ENCODE results near the gene KCNK1. TPM values are rescaled to one million over a fixed set of nuclear protein-coding genes. Genes with fewer than 3 reads are reported as not detected.

The KCNK1 gene
- total and polyA plus RNA-seq, 2 of the 13 experiments (the other 11 are each of a cell fraction or from before 2014, with no cell fraction given): not detected

- H3K4me2 ChIP-seq (ENCODE audit: low read depth, low read length): no peak overlapping the region
- H4K20me1 ChIP-seq (ENCODE audit: insufficient read depth, low read length): no peaks in the 10 kb centered on the region
- H3K36me3 ChIP-seq (replicated peaks in 1 of 2; ENCODE audit: control insufficient read depth in 1 of 2, insufficient read depth in 2 of 2, low read length in 2 of 2): no peaks in the 10 kb centered on the region
- no peak for DNase-seq (ENCODE audit: low spot score)
- POLR2A ChIA-PET: no interaction called here
- intact Hi-C loops (cut with micrococcal nuclease; ENCODE audit: unreplicated experiment): no loop called here
- H3K9me3 ChIP-seq (ENCODE audit: low read length): no peaks in the 10 kb centered on the region
- no peak for TF ChIP-seq MXD4 (CRISPR knock-in tag; IDR thresholded peaks at IDR 0.05)
- no peak overlapping the region for H3K9ac ChIP-seq (ENCODE audit: insufficient read depth, low read depth, low read length)
- H3K4me3 ChIP-seq (replicated peaks in 1 of 3; ENCODE audit: insufficient read depth in 1 of 3, low read depth in 2 of 3, low read length in 3 of 3): no peak overlapping the region
- H2AFZ ChIP-seq (ENCODE audit: low read length): no peak overlapping the region
- H3K27ac ChIP-seq (ENCODE audit: extremely low read length, insufficient read depth, low read length): no peak overlapping the region
- 7% methylated on average over 2 of the region's 2 CpGs for WGBS (ENCODE audit: low lambda C conversion rate)
- H3K4me1 ChIP-seq (ENCODE audit: insufficient read depth, low read length): no peaks in the 10 kb centered on the region
- no peak for FAIRE-seq
- in situ Hi-C loops (cut with HindIII; ENCODE audit: extremely low pct_ligation_motif_present, low pct_unique_long_range_greater_than_20kb): no loop called here
- CTCF ChIA-PET (ENCODE audit: low intra/inter-chr PET ratio, low total read pairs): no interaction called here
- no TSS peak for BruUV-seq (replicated peaks)
- no peaks in the 10 kb centered on the region for H3K27me3 ChIP-seq (ENCODE audit: control insufficient read depth in 1 of 2, insufficient read depth in 2 of 2, low read length in 2 of 2)
- H3K79me2 ChIP-seq (ENCODE audit: insufficient read depth, low read length): no peaks in the 10 kb centered on the region
- no peak for ATAC-seq
These were observed 27.6 kb upstream of the KCNK1 start for GRCh38 chr1:233586301-233586700.

DNA sequence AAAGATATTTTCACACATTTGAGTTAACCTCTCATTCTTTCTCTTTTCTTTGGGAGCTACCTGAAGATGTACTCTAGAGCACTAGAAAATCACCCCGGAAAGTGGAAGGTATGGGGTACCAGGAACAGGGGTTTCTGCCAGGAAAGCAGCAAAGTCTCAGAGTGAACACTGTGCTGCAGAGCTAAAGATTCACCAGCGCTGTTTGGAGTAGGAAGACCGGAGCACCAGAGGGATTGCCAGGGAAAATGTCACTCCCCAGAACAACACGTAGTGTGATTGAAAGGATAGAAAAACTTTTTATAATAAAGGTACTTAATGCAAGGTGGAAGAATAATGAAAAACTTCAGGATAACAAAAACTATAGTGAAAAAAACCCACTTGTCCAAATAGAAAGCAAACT is 26.7 kb upstream of the KCNK1 start:
- H3K4me1 ChIP-seq (ENCODE audit: insufficient read depth, low read length): no peaks in the 10 kb centered on the region
- no peak overlapping the region for H3K4me3 ChIP-seq (replicated peaks in 1 of 3; ENCODE audit: insufficient read depth in 1 of 3, low read depth in 2 of 3, low read length in 3 of 3)
- DNase-seq (ENCODE audit: low spot score) (no peak), ATAC-seq (no peak), FAIRE-seq (no peak)
- no peak overlapping the region for H3K4me2 ChIP-seq (ENCODE audit: low read depth, low read length)
- intact Hi-C loops (cut with micrococcal nuclease; ENCODE audit: unreplicated experiment) (no loop called here), in situ Hi-C loops (cut with HindIII; ENCODE audit: extremely low pct_ligation_motif_present, low pct_unique_long_range_greater_than_20kb) (no loop called here)
- ChIA-PET POLR2A (no interaction called here), CTCF (ENCODE audit: low intra/inter-chr PET ratio, low total read pairs) (no interaction called here)
- H3K9me3 ChIP-seq (ENCODE audit: low read length): no peaks in the 10 kb centered on the region
- BruUV-seq (replicated peaks): no TSS peak
- no peak overlapping the region for H3K27ac ChIP-seq (ENCODE audit: extremely low read length, insufficient read depth, low read length)
- H2AFZ ChIP-seq (ENCODE audit: low read length): no peak overlapping the region
- no peaks in the 10 kb centered on the region for H3K79me2 ChIP-seq (ENCODE audit: insufficient read depth, low read length)
- H3K36me3 ChIP-seq (replicated peaks in 1 of 2; ENCODE audit: control insufficient read depth in 1 of 2, insufficient read depth in 2 of 2, low read length in 2 of 2): no peaks in the 10 kb centered on the region
- WGBS (ENCODE audit: low lambda C conversion rate): 28% methylated on average over 4 of the region's 4 CpGs
- H3K9ac ChIP-seq (ENCODE audit: insufficient read depth, low read depth, low read length): no peak overlapping the region
- H3K27me3 ChIP-seq (ENCODE audit: control insufficient read depth in 1 of 2, insufficient read depth in 2 of 2, low read length in 2 of 2): no peaks in the 10 kb centered on the region
- no peaks in the 10 kb centered on the region for H4K20me1 ChIP-seq (ENCODE audit: insufficient read depth, low read length)
- TF ChIP-seq ZNF496 (CRISPR knock-in tag; IDR thresholded peaks at IDR 0.05; ENCODE audit: insufficient replicate concordance) (no peak), ELF1 (CRISPR knock-in tag; IDR thresholded peaks at IDR 0.05) (no peak), ZNF792 (CRISPR knock-in tag; IDR thresholded peaks at IDR 0.05) (no peak), HOXD1 (CRISPR knock-in tag; IDR thresholded peaks at IDR 0.05) (no peak), ESRRA (CRISPR knock-in tag; IDR thresholded peaks at IDR 0.05; ENCODE audit: low read depth) (no peak), ZNF350 (CRISPR knock-in tag; IDR thresholded peaks at IDR 0.05; ENCODE audit: borderline replicate concordance, low read depth) (no peak), NCOA5 (CRISPR knock-in tag; IDR thresholded peaks at IDR 0.05) (no peak), CEBPZ (IDR thresholded peaks at IDR 0.05; ENCODE audit: low read length) (no peak), ONECUT2 (CRISPR knock-in tag; IDR thresholded peaks at IDR 0.05) (no peak), HOXA3 (CRISPR knock-in tag; IDR thresholded peaks at IDR 0.05) (no peak), KLF13 (CRISPR knock-in tag; IDR thresholded peaks at IDR 0.05) (no peak), TARDBP (CRISPR knock-in tag; IDR thresholded peaks at IDR 0.05) (no peak), MYC (CRISPR knock-in tag; IDR thresholded peaks at IDR 0.05; ENCODE audit: borderline replicate concordance) (no peak), SYNCRIP (IDR thresholded peaks at IDR 0.05; ENCODE audit: insufficient read depth, low read depth, low read length) (no peak), ZSCAN12 (CRISPR knock-in tag; IDR thresholded peaks at IDR 0.05) (no peak), ATAD3A (CRISPR knock-in tag; IDR thresholded peaks at IDR 0.05) (no peak), SMAD1 (CRISPR knock-in tag; IDR thresholded peaks at IDR 0.05; ENCODE audit: borderline replicate concordance, low read depth) (no peak)
